HepG2 (cell line): Measurements from ENCODE around the gene S100A8. TPM values are rescaled to one million over a fixed set of nuclear protein-coding genes. Genes with fewer than 3 reads are reported as not detected.

Experiments
- ATAC-seq: fragments of 200-7000 bp; cut with Tn5 transposase; 3 replicates; pipeline ENCODE4 v1.9.1; 2020; ENCODE audit warnings: mild to moderate bottlenecking, moderate library complexity
- BruUV-seq: library from RNA; stranded (reverse); fragments of 400-500 nt; replicated peaks from 2 replicates; lab custom pipeline; 2021; lab: Mats Ljungman, UMichigan
- CTCF ChIA-PET: fragments of 300-600 bp; formaldehyde crosslinking; extraction: SDS; loops from one replicate; lab custom pipeline; 2021; ENCODE audit warnings: low total read pairs, inconsistent platforms, low intra/inter-chr PET ratio; lab: Yijun Ruan, JAX
- POLR2A ChIA-PET: fragments of 350-600 bp; sonication (Branson Sonifier 250); formaldehyde crosslinking; loops from one replicate; lab custom pipeline; 2020; ENCODE audit warnings: antibody characterized with exemption, inconsistent platforms; lab: Yijun Ruan, JAX
- DNase-seq: peaks from one replicate; pipeline ENCODE4 v3.0.0-alpha.2; 2015; ENCODE audit warnings: low spot score
- FAIRE-seq: peaks from 3 replicates; lab custom pipeline; 2011; peaks lifted over from hg19 to GRCh38; lab: Jason Lieb, UNC
- H2AFZ ChIP-seq: one replicate; pipeline ENCODE4 v1.6.1; 2011; ENCODE audit warnings: low read length, inconsistent platforms
- H3K27ac ChIP-seq: fragments of 300-600 bp; 3 replicates; pipeline ENCODE4 v1.8.0; 2011; ENCODE audit warnings: mixed run types, mild to moderate bottlenecking, mixed read lengths, low read length, inconsistent platforms; ENCODE audit not compliant: insufficient read depth; ENCODE audit errors: extremely low read length
- H3K27me3 ChIP-seq, 2 experiments: fragments of 200-600 bp in 1 of 2; 2 replicates in 1 of 2; 3 replicates in 1 of 2; pipeline versions ENCODE4 v1.6.0 to v1.8.0; 2011; ENCODE audit warnings: low read length in 2 of 2, mild to moderate bottlenecking in 2 of 2, moderate library complexity in 2 of 2, inconsistent platforms in 1 of 2; ENCODE audit not compliant: insufficient read depth in 2 of 2, control insufficient read depth in 1 of 2
- H3K36me3 ChIP-seq, 2 experiments: fragments of 200-600 bp in 1 of 2; replicated peaks in 1 of 2; 2 replicates in 1 of 2; 3 replicates in 1 of 2; pipeline versions ENCODE4 v1.5.1 to v1.8.0; 2011; ENCODE audit warnings: low read length in 2 of 2, inconsistent platforms in 1 of 2; ENCODE audit not compliant: insufficient read depth in 2 of 2, control insufficient read depth in 1 of 2
- H3K4me1 ChIP-seq: 2 replicates; pipeline ENCODE4 v1.5.1; 2012; ENCODE audit warnings: low read length, inconsistent platforms; ENCODE audit not compliant: insufficient read depth
- H3K4me2 ChIP-seq: 2 replicates; pipeline ENCODE4 v1.6.0; 2011; ENCODE audit warnings: low read depth, low read length, inconsistent platforms
- H3K4me3 ChIP-seq, 3 experiments: fragments of 200-600 bp in 1 of 3; sonication (generic), shearing (Covaris generic) in 1 of 3; replicated peaks in 1 of 3; 2 replicates each; pipeline ENCODE4 v1.5.1; 2011 to 2016; ENCODE audit warnings: low read length in 3 of 3, inconsistent platforms in 2 of 3, low read depth in 2 of 3, mild to moderate bottlenecking in 2 of 3, control low read depth in 1 of 3, mixed read lengths in 1 of 3; ENCODE audit not compliant: insufficient read depth in 1 of 3
- H3K79me2 ChIP-seq: one replicate; pipeline ENCODE4 v1.6.1; 2011; ENCODE audit warnings: low read length, inconsistent platforms; ENCODE audit not compliant: insufficient read depth
- H3K9ac ChIP-seq: 2 replicates; pipeline ENCODE4 v1.6.0; 2011; ENCODE audit warnings: mild to moderate bottlenecking, low read depth, low read length, inconsistent platforms; ENCODE audit not compliant: insufficient read depth
- H3K9me3 ChIP-seq: 2 replicates; pipeline ENCODE4 v1.5.1; 2012; ENCODE audit warnings: mild to moderate bottlenecking, low read length
- H4K20me1 ChIP-seq: 2 replicates; pipeline ENCODE4 v1.6.0; 2011; ENCODE audit warnings: inconsistent platforms, mild to moderate bottlenecking, low read length, moderate library complexity; ENCODE audit not compliant: insufficient read depth
- ATF5 ChIP-seq: sonication (generic); formaldehyde crosslinking; IDR thresholded peaks from 2 replicates; pipeline ENCODE4 v1.4.0; 2020; ENCODE audit warnings: mild to moderate bottlenecking, low read depth, missing genetic modification reagents
- CHCHD3 ChIP-seq: sonication (generic); formaldehyde crosslinking; IDR thresholded peaks from 2 replicates; pipeline ENCODE4 v1.8.0; 2022; ENCODE audit warnings: mild to moderate bottlenecking, missing genetic modification reagents, moderate library complexity
- FUBP1 ChIP-seq: sonication (generic); formaldehyde crosslinking; IDR thresholded peaks from 2 replicates; pipeline ENCODE4 v1.5.1; 2020; ENCODE audit warnings: missing genetic modification reagents, mild to moderate bottlenecking, borderline replicate concordance
- MTA1 ChIP-seq: sonication (generic); formaldehyde crosslinking; IDR thresholded peaks from 2 replicates; pipeline ENCODE4 v1.4.0; 2020; ENCODE audit warnings: missing genetic modification reagents, mild to moderate bottlenecking, borderline replicate concordance
- MTA3 ChIP-seq: sonication (generic); formaldehyde crosslinking; IDR thresholded peaks from 2 replicates; pipeline ENCODE4 v1.4.0; 2020; ENCODE audit warnings: missing genetic modification reagents
- PHF8 ChIP-seq: sonication (generic); formaldehyde crosslinking; IDR thresholded peaks from 2 replicates; pipeline ENCODE4 v1.5.0; 2020; ENCODE audit warnings: missing genetic modification reagents
- TP53 ChIP-seq: sonication (generic); formaldehyde crosslinking; conservative IDR thresholded peaks from 2 replicates; pipeline ENCODE4 v1.4.0; 2020; ENCODE audit warnings: missing genetic modification reagents
- TRAFD1 ChIP-seq: sonication (generic); formaldehyde crosslinking; IDR thresholded peaks from 2 replicates; pipeline ENCODE4 v1.5.1; 2020; ENCODE audit warnings: missing genetic modification reagents, mild to moderate bottlenecking, borderline replicate concordance
- WIZ ChIP-seq: sonication (generic); formaldehyde crosslinking; IDR thresholded peaks from 2 replicates; pipeline ENCODE4 v1.5.1; 2020; ENCODE audit warnings: mild to moderate bottlenecking, missing genetic modification reagents
- ZBTB8A ChIP-seq: sonication (generic); formaldehyde crosslinking; IDR thresholded peaks from 2 replicates; pipeline ENCODE4 v1.4.0; 2020; ENCODE audit warnings: mild to moderate bottlenecking, low read depth, missing genetic modification reagents, borderline replicate concordance
- ZNF225 ChIP-seq: sonication (generic); formaldehyde crosslinking; IDR thresholded peaks from 2 replicates; pipeline ENCODE4 v1.4.0; 2020; ENCODE audit warnings: mild to moderate bottlenecking, missing genetic modification reagents
- ZNF382 ChIP-seq: sonication (generic); formaldehyde crosslinking; IDR thresholded peaks from 2 replicates; pipeline ENCODE4 v1.5.0; 2020; ENCODE audit warnings: missing genetic modification reagents, mild to moderate bottlenecking, borderline replicate concordance
- ZNF564 ChIP-seq: sonication (generic); formaldehyde crosslinking; IDR thresholded peaks from 2 replicates; pipeline ENCODE4 v1.8.1; 2023; ENCODE audit warnings: mild to moderate bottlenecking, missing genetic modification reagents
- ZNF619 ChIP-seq: sonication (generic); formaldehyde crosslinking; IDR thresholded peaks from 2 replicates; pipeline ENCODE4 v1.4.0; 2020; ENCODE audit warnings: mild to moderate bottlenecking, missing genetic modification reagents
- WGBS: methylation state at CpG from one replicate; pipeline ENCODE4 v1.1.6; 2017; ENCODE audit warnings: low lambda C conversion rate; 5-methylcytosine and 5-hydroxymethylcytosine counted together
- in situ Hi-C: cut with HindIII; loops from 2 replicates; pipeline ENCODE4 v1.10.0; 2017; ENCODE audit warnings: low pct_unique_long_range_greater_than_20kb; ENCODE audit not compliant: extremely low pct_ligation_motif_present
- intact Hi-C: fragments of 100-400 bp; cut with micrococcal nuclease; formaldehyde crosslinking; loops from one replicate; pipeline ENCODE4 v1.10.0; 2022; ENCODE audit not compliant: unreplicated experiment
- polyA plus RNA-seq, 8 experiments: library from polyadenylated mRNA; depleted of rRNA in 3 of 8; stranded (reverse) in 7 of 8; unstranded in 1 of 8; fragments of >200 nt; fragmentation: Illumina TruSeq in 4 of 8; extraction: Trizol in 4 of 8; gene quantifications; 2 replicates each; pipeline versions ENCODE4 v1.2.1 to v1.2.3, GENCODE V29; 2011 to 2016; ENCODE audit warnings: low read depth in 4 of 8, missing spikeins in 1 of 8, mixed read lengths in 1 of 8; ENCODE audit not compliant: insufficient read depth in 1 of 8
- total RNA-seq, 5 experiments: library from RNA; depleted of rRNA; stranded (reverse); fragments of >200 nt; fragmentation: Illumina TruSeq; extraction: Trizol; gene quantifications; 2 replicates each; pipeline ENCODE4 v1.2.3, GENCODE V29; 2016; ENCODE audit warnings: low read depth in 1 of 5

The S100A8 gene
- total and polyA plus RNA-seq, 2 of the 13 experiments (the other 11 are each of a cell fraction or from before 2014, with no cell fraction given) = not detected

- no peak for TF ChIP-seq TP53
- TF ChIP-seq ZNF564 = no peak
- no peak for TF ChIP-seq TRAFD1 (CRISPR knock-in tag)
- TF ChIP-seq MTA3 = no peak
- no peak for TF ChIP-seq CHCHD3 (CRISPR knock-in tag)
Observed at GRCh38 chr1:153348511-153349362, 42.1 kb downstream of the S100A8 start, which contains the start of gene PGLYRP4 (continued).

- in situ Hi-C loops = loop anchor here (5.0 kb wide), 1 partner anchor 149 kb away; no protein-coding TSS in a partner anchor
- H3K27me3 ChIP-seq = peaks cover 2 to 6% of the 10 kb centered on the region in 2 experiments; a peak in 3 of 5 replicates
- 3% methylated on average over 7 of the region's 7 CpGs for WGBS
Observed at GRCh38 chr1:153347856-153348255, 43.0 kb downstream of the S100A8 start.

More at GRCh38 chr1:153347856-153348255, 43.0 kb downstream of the S100A8 start:
- Histone ChIP-seq H4K20me1 (peaks cover 4% of the 10 kb centered on the region), H3K4me2 (no peak overlapping the region), H3K9me3 (no peaks in the 10 kb centered on the region), H3K36me3 (no peaks in the 10 kb centered on the region), H3K4me3 (no peak overlapping the region), H3K27ac (no peak overlapping the region), H3K4me1 (no peaks in the 10 kb centered on the region), H3K79me2 (no peaks in the 10 kb centered on the region), H3K9ac (no peak overlapping the region), H2AFZ (no peak overlapping the region)
- ATAC-seq = no peak
- CTCF ChIA-PET = no interaction called here
- DNase-seq = no peak
- TF ChIP-seq ZNF225 (CRISPR knock-in tag) (no peak), ATF5 (CRISPR knock-in tag) (no peak), ZBTB8A (CRISPR knock-in tag) (no peak), MTA1 (CRISPR knock-in tag) (no peak), ZNF619 (CRISPR knock-in tag) (no peak), PHF8 (CRISPR knock-in tag) (no peak), WIZ (no peak), FUBP1 (CRISPR knock-in tag) (no peak), ZNF382 (CRISPR knock-in tag) (no peak)
- no peak for FAIRE-seq
- no TSS peak for BruUV-seq
- intact Hi-C loops = no loop called here
- POLR2A ChIA-PET = no interaction called here
